PC-9 (cell line): ENCODE results near the gene HES4. TPM values are rescaled to one million over a fixed set of nuclear protein-coding genes. Genes with fewer than 3 reads are reported as not detected.

Source experiments
- BruUV-seq: library from RNA; stranded (reverse); fragments of 400-500 nt; replicated peaks from 2 replicates; lab custom pipeline; 2021; lab: Mats Ljungman, UMichigan
- CTCF ChIA-PET: fragments of 300-600 bp; sonication (Branson Sonifier 250); formaldehyde crosslinking; loops from one replicate; lab custom pipeline; 2022; ENCODE audit warnings: antibody characterized with exemption; lab: Charles Lee
- POLR2A ChIA-PET: fragments of 300-600 bp; sonication (Branson Sonifier 250); formaldehyde crosslinking; loops from one replicate; lab custom pipeline; 2022; ENCODE audit warnings: antibody characterized with exemption; ENCODE audit not compliant: unreplicated experiment; lab: Charles Lee
- DNase-seq, 2 experiments: peaks; one replicate each; pipeline versions ENCODE4 v3.0.0 to v3.0.0-alpha.2; 2015 to 2022; ENCODE audit warnings: mixed read lengths in 1 of 2
- H2AFZ ChIP-seq: fragments of 200-600 bp; sonication (generic); 2 replicates; pipeline ENCODE4 v1.8.1; 2017; ENCODE audit warnings: antibody characterized with exemption
- H3F3A ChIP-seq: fragments of 200-600 bp; sonication (generic); 2 replicates; pipeline ENCODE4 v1.8.1; 2017; ENCODE audit warnings: antibody characterized with exemption, mild to moderate bottlenecking, low read depth; ENCODE audit not compliant: insufficient read depth
- H3K27ac ChIP-seq: fragments of 200-600 bp; sonication (generic); 2 replicates; pipeline ENCODE4 v1.6.1; 2016; ENCODE audit warnings: mixed run types
- H3K27me3 ChIP-seq: fragments of 200-600 bp; sonication (generic); 2 replicates; pipeline ENCODE4 v1.6.1; 2016; ENCODE audit warnings: low read depth, mixed run types; ENCODE audit not compliant: insufficient read depth
- H3K36me3 ChIP-seq: fragments of 200-600 bp; sonication (generic); 2 replicates; pipeline ENCODE4 v1.6.1; 2016; ENCODE audit warnings: low read depth, mixed run types
- H3K4me1 ChIP-seq: fragments of 200-600 bp; sonication (generic); replicated peaks from 2 replicates; pipeline ENCODE4 v1.6.1; 2016; ENCODE audit warnings: mixed run types; ENCODE audit not compliant: insufficient read depth
- H3K4me2 ChIP-seq: fragments of 200-600 bp; sonication (generic); 2 replicates; pipeline ENCODE4 v1.6.1; 2017; ENCODE audit warnings: mixed run types
- H3K4me3 ChIP-seq: fragments of 200-600 bp; sonication (generic); 2 replicates; pipeline ENCODE4 v1.6.1; 2016; ENCODE audit warnings: mixed run types
- H3K79me2 ChIP-seq: fragments of 200-600 bp; sonication (generic); 2 replicates; pipeline ENCODE4 v1.6.1; 2017; ENCODE audit warnings: low read depth, mixed run types
- H3K9me2 ChIP-seq: fragments of 200-600 bp; sonication (generic); 2 replicates; pipeline ENCODE4 v1.8.1; 2017; ENCODE audit warnings: mild to moderate bottlenecking; ENCODE audit not compliant: insufficient read depth
- H3K9me3 ChIP-seq: fragments of 200-600 bp; sonication (generic); 2 replicates; pipeline ENCODE4 v1.8.1; 2016; ENCODE audit warnings: low read depth; ENCODE audit not compliant: insufficient read depth
- H4K20me1 ChIP-seq: fragments of 200-600 bp; sonication (generic); 2 replicates; pipeline ENCODE4 v1.8.1; 2017; ENCODE audit not compliant: insufficient read depth
- CTCF ChIP-seq: fragments of 200-600 bp; sonication (generic); conservative IDR thresholded peaks from 2 replicates; pipeline ENCODE4 v1.6.1; 2017; ENCODE audit warnings: mixed run types, antibody characterized with exemption, mild to moderate bottlenecking, moderate library complexity
- EZH2 ChIP-seq: fragments of 200-600 bp; sonication (generic); IDR thresholded peaks from 2 replicates; pipeline ENCODE4 v1.8.0; 2017; ENCODE audit warnings: antibody characterized with exemption, low read depth
- intact Hi-C: fragments of 100-400 bp; cut with micrococcal nuclease; formaldehyde crosslinking; loops from one replicate; pipeline ENCODE4 v1.10.0; 2022; ENCODE audit not compliant: unreplicated experiment
- total RNA-seq: library from RNA; stranded (reverse); gene quantifications from 2 replicates; pipeline ENCODE4 v1.2.3, GENCODE V29; 2021

HES4 gene
- total RNA-seq, 1 experiment from 2014 or later, result 19.2 TPM

GRCh38 chr1:985126-985525, 14.8 kb downstream of the HES4 start:
- Histone ChIP-seq H3K4me2 (no peak overlapping the region), H3K27ac (no peak overlapping the region), H4K20me1 (no peaks in the 10 kb centered on the region), H3K9me3 (no peaks in the 10 kb centered on the region), H3K4me1 (no peaks in the 10 kb centered on the region), H3K79me2 (no peaks in the 10 kb centered on the region), H2AFZ (no peak overlapping the region), H3K4me3 (no peak overlapping the region), H3K9me2 (no peaks in the 10 kb centered on the region), H3K36me3 (no peaks in the 10 kb centered on the region), H3K27me3 (no peaks in the 10 kb centered on the region), H3F3A (peaks cover 6% of the 10 kb centered on the region; the same call in 1 of the 2 replicates)
- TF ChIP-seq EZH2 (no peak), CTCF (no peak)
- DNase-seq, result no peak
- BruUV-seq, result no TSS peak
- POLR2A ChIA-PET, result interaction anchor here (0.7 kb wide), 1 partner anchor 279 kb away, joined by 8 read pairs; no protein-coding TSS in a partner anchor
- intact Hi-C loops, result loop anchor here (10.0 kb wide), 1 partner anchor 250 kb away; the partner anchor contains the start of genes B3GALT6 and SDF4
- CTCF ChIA-PET, result no interaction called here

GRCh38 chr1:984476-984814, 15.5 kb downstream of the HES4 start:
- no peak overlapping the region for H2AFZ ChIP-seq
- intact Hi-C loops, result loop anchor here (1.0 to 10.0 kb wide), 3 partner anchors 79 to 308 kb away; partner anchors contain the start of genes B3GALT6 and SDF4
- H3K79me2 ChIP-seq, result no peaks in the 10 kb centered on the region
- H3K4me1 ChIP-seq, result no peaks in the 10 kb centered on the region
- peak overlapping the region; percentile 60 for H3K4me2 ChIP-seq
- no peak for DNase-seq
- no peaks in the 10 kb centered on the region for H3K27me3 ChIP-seq
- H4K20me1 ChIP-seq, result no peaks in the 10 kb centered on the region
- no peak for TF ChIP-seq CTCF
- H3K36me3 ChIP-seq, result no peaks in the 10 kb centered on the region
- H3K4me3 ChIP-seq, result no peak overlapping the region
- no peaks in the 10 kb centered on the region for H3K9me2 ChIP-seq
- no peak overlapping the region for H3K27ac ChIP-seq
- peaks cover 7% of the 10 kb centered on the region; the same call in 1 of the 2 replicates for H3F3A ChIP-seq
- ChIA-PET POLR2A (interaction anchor here (0.6 to 0.7 kb wide), 2 partner anchors 17 to 280 kb away, joined by 3 to 8 read pairs; no protein-coding TSS in a partner anchor), CTCF (interaction anchor here (1.1 kb wide), 1 partner anchor 23 kb away, joined by 8 read pairs; no protein-coding TSS in a partner anchor)
- no peaks in the 10 kb centered on the region for H3K9me3 ChIP-seq
- BruUV-seq, result no TSS peak

DNA sequence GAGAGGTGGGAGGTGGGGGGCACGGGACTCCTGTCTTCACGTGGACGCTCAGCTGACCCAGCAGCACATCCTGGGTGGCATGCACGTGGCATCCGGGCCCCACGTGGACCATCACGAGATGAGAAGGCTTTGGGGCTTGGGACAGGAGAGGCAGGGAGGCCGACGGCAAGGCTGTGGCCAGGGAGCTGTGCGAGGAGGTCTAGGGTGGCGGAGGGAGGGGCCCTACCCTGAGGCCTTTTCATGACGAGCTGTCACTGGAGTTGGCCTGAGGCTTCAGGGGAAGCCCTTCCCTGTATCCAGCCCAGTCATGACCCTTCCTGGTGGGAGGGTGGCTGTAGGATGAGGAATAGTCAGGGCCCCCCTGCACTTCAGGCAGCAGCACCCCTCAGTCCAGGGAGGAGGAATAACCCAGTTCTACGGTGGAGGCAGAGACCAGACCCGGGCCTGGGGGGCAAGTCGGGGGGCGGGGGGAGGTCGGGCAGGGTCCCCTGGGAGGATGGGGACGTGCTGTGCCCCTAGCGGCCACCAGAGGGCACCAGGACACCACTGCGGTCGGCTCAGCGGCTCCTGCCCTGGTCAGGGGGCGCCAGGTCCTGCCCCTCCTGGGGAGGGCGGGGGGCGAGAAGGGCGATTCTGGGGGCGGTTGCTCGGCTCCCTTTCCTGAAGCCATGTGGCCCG, 16.0 kb downstream of the HES4 start:
- Histone ChIP-seq H3K79me2 (no peaks in the 10 kb centered on the region), H3K36me3 (no peaks in the 10 kb centered on the region), H3K9me2 (no peaks in the 10 kb centered on the region), H3K27ac (no peak overlapping the region), H3K27me3 (no peaks in the 10 kb centered on the region), H3K4me3 (no peak overlapping the region), H3K4me2 (peak overlapping the region; percentile 60), H4K20me1 (no peaks in the 10 kb centered on the region), H3F3A (peaks cover 12% of the 10 kb centered on the region; the same call in 1 of the 2 replicates), H3K4me1 (no peaks in the 10 kb centered on the region), H3K9me3 (no peaks in the 10 kb centered on the region), H2AFZ (no peak overlapping the region)
- DNase-seq, result peak in 1 of 2 experiments; percentile 55
- intact Hi-C loops, result loop anchor here (1.0 to 10.0 kb wide), 4 partner anchors 15 to 308 kb away; partner anchors contain the start of genes B3GALT6 and SDF4
- BruUV-seq, result no TSS peak
- ChIA-PET POLR2A (interaction anchor here (0.6 kb wide), 1 partner anchor 17 kb away, joined by 3 read pairs; no protein-coding TSS in a partner anchor), CTCF (interaction anchor here (0.6 to 1.1 kb wide), 2 partner anchors 24 to 25 kb away, joined by 3 to 8 read pairs; partner anchors contain the start of gene NOC2L)
- TF ChIP-seq CTCF (peak; percentile 92), EZH2 (no peak)
